Amniotic epithelial cell (primary cell): Measurements from ENCODE around the gene FHIP1B.

Experiments
- DNase-seq: peaks from one replicate; pipeline ENCODE4 v3.0.0-alpha.2; 2010; ENCODE audit warnings: low read depth

Gene FHIP1B

GRCh38 chr11:6238902-6239301, 4.5 kb upstream of the FHIP1B start, which contains the start of gene CNGA4:
CNGA4 (plus strand) TSS chr11:6239089; CDS start chr11:6239207, 118 bp downstream.
- no peak for DNase-seq

DNA sequence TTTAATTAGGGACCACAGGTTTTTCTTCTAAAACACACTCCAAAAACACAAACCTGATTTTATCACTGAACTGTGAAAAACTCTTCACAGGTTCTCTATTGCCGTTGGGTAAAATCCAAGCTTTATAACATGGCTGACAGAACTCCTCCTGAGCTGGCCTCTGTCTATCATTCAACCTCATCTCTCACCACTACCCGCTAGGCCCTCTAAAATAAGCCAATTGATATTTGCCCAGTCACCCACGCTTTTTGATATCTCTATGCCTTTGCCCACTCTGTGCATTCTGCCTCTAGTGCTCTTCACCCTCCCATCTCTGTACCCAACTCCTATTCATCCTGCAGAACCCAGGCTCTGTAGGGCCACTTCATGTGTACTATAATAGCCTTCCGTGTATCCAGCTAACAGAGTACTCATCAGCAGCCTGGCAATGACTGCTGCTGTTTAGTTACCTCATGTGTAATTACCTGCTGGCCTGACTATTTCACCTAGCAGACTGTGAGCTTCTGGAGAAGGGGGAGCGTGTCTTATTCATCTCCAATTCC, 3.4 kb upstream of the FHIP1B start:
- no peak for DNase-seq

DNA sequence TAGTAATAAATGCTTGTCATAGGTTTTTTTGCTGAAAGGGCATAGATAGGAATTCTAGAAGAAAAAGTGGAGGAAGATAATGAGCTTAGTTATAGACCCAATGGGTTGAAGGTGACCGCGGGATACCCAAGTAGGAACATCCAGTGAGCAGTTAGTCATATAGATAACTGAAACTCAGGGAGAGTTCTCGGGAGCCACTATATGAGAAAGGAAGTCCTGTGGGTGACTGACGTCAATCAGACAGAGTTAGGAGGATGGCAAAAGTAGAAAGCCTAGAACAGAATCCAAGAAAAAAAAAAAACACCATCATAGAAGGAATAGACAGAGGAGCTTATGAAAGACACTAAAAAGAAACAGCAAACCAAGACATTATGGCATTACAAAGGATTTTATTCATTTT, 2.8 kb upstream of the FHIP1B start:
- DNase-seq = no peak

- DNase-seq = no peak
Measured at GRCh38 chr11:6233984-6234386, 451 bp downstream of the FHIP1B start.

DNA sequence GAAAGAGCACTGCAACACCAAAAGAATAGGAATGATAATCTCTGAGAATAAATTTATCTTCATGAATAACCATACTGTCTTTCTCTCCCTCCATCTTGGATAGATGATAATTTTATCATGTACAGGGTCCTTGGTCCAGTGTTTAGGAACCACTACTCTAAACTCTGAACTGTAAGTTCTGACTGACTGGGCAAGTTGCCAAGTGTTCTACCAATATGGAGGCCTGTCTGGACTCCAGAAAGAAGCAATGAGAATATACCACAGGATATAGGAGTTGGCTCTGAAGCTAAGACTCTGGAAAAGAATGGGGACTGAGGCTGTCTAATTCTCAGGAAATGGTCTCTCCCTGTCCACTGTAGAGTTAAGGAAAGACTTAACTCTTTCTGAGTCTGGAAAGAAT, 1.5 kb downstream of the FHIP1B start:
- no peak for DNase-seq

DNA sequence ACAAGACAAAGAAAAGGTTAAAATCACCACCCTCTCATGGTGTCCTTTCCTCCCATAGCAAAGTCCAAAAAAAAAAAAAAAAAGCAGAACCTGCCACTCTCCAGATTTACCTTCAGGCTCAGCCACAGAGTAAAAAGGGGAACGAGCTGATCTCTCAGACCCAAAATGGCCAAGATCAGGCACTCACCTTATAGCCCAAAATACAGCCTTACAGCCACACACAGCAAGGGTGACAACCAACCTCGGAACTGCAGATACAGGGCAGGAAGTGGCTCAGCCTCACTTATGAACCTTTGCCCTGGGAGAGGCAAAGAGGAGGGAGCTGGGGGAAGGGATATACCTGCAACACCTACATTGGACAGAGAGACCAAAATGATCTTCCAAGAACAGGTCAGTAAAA, 4.5 kb downstream of the FHIP1B start:
- DNase-seq = no peak

DNA sequence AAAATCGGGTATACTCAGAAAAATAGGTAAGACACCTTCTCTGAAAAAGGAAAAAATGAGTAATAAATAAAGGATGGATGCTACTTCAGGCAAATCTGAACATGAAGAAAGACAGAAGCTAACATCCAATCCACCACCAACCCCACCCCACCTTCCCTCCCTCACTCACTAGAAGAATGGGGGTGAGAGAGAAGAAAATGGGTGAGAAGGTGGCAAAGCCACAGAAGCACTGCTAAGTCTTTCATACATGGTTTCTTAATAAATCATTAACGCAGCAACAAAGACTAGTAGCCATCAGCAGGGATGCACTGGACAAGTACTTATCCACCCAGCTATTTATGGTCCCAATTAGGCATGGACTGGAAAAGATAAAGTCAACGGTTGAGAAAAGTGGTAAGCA, 5.9 kb downstream of the FHIP1B start:
- no peak for DNase-seq

GRCh38 chr11:6225896-6226295, 8.5 kb downstream of the FHIP1B start:
- DNase-seq = no peak

- DNase-seq = no peak
Measured at GRCh38 chr11:6225024-6225423, 9.4 kb downstream of the FHIP1B start.

DNA sequence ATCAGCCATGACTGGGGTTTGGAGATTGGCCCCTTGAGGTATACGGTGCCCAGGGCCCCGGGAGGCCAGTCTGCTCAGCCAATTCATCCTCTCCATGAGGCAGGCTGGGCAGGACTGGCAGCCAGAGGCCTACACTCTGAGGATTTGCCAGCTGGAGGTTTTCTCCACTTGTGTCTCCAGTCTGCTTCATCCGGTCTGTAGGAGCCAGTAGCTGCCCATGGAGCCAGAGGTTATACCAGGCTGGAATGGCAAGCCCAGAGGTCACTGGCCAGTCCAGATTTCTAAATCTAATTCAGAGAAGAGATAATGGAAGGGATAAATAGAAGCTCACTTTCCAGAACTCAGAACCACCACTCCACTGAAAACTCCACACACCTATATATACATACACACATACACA, 10.0 kb downstream of the FHIP1B start:
- DNase-seq = no peak

DNA sequence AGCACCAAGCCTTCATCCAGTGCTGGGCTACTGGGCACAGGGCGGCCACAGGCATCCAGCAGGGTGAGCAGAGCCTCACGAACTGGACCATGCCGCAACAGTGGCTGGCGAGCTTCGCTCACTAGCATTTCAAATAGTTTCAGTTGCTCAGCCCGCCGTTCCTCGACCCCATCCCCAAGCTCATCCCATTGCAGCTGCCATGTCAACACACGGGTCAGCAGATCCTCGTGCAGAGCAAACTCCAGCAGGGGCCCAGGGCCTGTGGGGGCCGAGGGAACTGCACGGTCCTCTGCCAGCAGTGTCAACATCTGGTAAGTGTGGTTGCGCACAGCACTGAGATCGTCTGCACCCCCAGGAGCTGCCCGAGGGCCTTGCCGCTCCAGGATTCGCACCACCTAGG, 10.6 kb downstream of the FHIP1B start:
- no peak for DNase-seq

DNA sequence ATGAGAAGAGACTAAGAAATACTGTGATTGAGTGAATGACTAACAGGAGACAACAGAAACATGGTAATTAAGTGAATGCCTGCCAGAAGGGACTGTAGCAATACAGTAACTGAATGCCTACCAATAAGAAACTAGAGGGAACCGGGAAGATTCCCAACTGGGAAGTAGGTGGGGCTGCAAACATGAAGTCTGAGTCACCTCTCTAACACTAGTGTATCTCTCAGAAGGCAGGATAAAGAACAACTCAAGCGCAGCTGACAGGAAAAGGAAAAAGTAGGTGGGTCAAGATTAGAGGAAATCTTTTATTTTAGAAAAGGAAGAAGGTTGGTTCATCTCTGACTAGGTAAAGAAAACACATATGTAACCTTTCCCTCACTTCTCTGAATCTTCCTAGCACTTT, 15.1 kb downstream of the FHIP1B start:
- DNase-seq = peak; percentile 89

GRCh38 chr11:6217722-6218121, 16.7 kb downstream of the FHIP1B start:
- no peak for DNase-seq

DNA sequence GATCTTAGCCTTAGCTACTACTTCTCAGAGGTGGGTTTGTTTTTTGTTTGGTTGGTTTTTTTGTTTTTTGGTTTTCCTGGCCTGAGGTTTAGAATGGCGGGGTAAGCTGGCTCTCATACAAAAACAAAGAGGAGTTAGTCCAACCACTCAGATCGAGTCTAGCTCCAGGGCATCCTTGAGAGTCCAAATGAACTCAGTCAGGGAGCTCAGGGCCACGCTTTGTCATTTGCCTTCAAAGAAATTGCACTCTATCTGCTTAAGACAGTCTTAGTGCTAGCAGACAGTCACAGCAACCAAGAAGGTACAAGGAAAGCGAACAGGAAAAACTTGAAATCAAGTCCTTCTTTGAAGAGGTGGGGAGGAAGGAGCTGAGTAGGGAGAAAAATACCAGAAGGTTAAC, 17.9 kb downstream of the FHIP1B start:
- no peak for DNase-seq

GRCh38 chr11:6214530-6214929, 19.9 kb downstream of the FHIP1B start:
- no peak for DNase-seq

DNA sequence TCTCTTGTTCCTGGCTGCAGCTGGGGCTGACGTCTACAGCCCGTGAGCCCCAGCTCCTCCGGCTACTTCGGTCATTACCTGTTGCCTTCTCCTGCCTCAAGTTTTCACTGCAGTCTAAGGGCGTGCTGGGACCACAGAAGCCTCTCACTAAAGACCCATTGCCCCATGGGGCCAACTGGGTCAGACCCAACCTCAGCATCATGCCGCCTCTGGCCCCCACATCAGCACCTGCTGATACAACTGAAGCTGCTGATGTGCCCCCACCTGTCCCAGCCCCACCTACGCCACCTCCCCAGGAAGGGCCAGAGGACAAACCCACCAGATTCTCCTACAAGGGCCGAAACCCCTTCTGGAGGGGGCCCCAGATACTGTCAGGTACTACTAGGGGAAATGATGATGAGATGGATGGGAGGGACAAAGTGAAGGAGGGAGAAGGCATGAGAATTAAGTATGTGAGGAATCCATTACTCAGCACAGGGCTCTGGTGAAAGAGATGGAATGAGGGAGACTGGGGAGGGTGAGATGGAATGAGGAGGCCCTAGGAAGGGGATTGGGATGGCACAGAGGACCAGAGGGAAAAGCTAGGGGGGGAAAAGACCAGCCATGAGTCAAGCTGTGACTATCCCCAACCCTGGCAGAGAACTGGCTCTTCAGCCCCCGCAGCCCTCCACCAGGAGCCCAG, 24.0 kb downstream of the FHIP1B start:
- DNase-seq = peak; percentile 33

GRCh38 chr11:6209801-6210200, 24.6 kb downstream of the FHIP1B start:
- DNase-seq = no peak

- peak; percentile 52 for DNase-seq
Measured at GRCh38 chr11:6206456-6207180, 27.8 kb downstream of the FHIP1B start.

- no peak for DNase-seq
Measured at GRCh38 chr11:6205366-6205765, 29.1 kb downstream of the FHIP1B start, which contains the start of gene C11orf42. C11orf42 (plus strand) TSS chr11:6205557; CDS start chr11:6205616, 59 bp downstream.

- peak; percentile 49 for DNase-seq
Measured at GRCh38 chr11:6204706-6205105, 29.7 kb downstream of the FHIP1B start.

DNA sequence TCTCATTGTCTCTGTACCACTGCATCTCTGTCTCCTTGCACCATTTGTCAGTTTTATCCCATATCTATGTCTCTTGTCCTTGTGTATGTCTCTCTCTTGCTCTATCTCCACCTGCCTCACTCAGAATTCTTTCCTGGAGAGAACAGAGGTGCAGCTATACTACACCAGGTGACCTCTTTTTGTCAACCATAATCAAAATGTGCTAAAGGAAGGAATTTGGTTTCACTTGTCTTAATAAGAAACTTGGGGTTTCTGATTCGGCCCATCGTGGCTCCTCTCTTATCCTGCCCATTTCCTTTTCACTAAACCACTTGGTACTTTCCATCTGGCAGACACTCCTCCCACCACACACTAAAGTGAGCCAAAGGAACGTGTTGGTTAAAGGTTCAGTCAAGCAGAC, 31.1 kb downstream of the FHIP1B start:
- DNase-seq = no peak

DNA sequence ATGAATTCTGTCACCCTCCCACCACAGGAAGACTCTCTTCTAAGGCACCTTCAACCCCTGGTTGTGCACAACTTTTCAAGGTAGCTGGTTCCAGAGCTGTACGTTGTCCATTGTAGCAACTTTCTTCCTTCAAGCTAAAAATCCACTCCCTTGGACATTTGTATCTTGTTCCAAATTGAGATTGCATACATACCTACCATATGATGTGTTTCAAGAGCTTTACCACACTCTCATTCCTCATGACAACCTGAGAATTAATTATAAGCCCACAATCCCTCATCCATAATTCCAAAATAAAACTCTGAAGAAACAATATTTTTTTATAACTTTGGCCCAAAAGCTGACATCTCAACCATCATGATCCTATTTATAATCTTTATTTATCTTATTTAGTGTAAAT, 32.4 kb downstream of the FHIP1B start:
- DNase-seq = peak; percentile 60

- peak; percentile 80 for DNase-seq
Measured at GRCh38 chr11:6201481-6201880, 33.0 kb downstream of the FHIP1B start.
